Inflammatory macrophage (primary cell): ENCODE data around the gene TYK2.
"Not testable (repeated sequence)": the region's sequence is repeated elsewhere in the genome, so short reads cannot be mapped to it uniquely, and the experiment has no call there.

ENCODE experiments used
- DNase-seq, 2 donors: peaks; one replicate each; pipeline ENCODE4 v3.0.0-alpha.2; 2020 to 2022
- total RNA-seq, 18 experiments: gene quantifications; one replicate each; lab custom pipeline; 2026; ENCODE audit warnings: mixed read lengths in 6 of 18, inconsistent platforms in 2 of 18; lab: John Stamatoyannopoulos, UW

The TYK2 gene
- total RNA-seq, result 41.3 to 158 (median 118) reads per million in 18 experiments

GRCh38 chr19:10380313-10381102, at the start of gene TYK2:
Gene TYK2, minus strand, starts transcription at chr19:10380572. Its CDS starts 2,166 bp downstream, at chr19:10378406.
- DNase-seq, result peak; percentile 99

- DNase-seq, result no peak
These were observed 48.6 kb upstream of the TYK2 start for GRCh38 chr19:10428996-10429381.

- no peak for DNase-seq
These were observed 46.8 kb upstream of the TYK2 start for GRCh38 chr19:10427169-10427568.

GRCh38 chr19:10424011-10424637, 43.8 kb upstream of the TYK2 start:
- DNase-seq, result peak; percentile 74 to 77

GRCh38 chr19:10422846-10423245, 42.5 kb upstream of the TYK2 start:
- DNase-seq, result no peak

- DNase-seq, result peak; percentile 72 to 84
These were observed 41.7 kb upstream of the TYK2 start for GRCh38 chr19:10422046-10422461.

GRCh38 chr19:10421240-10422045, 41.1 kb upstream of the TYK2 start:
- no peak for DNase-seq

- DNase-seq, result peak; percentile 43 to 77
These were observed 40.3 kb upstream of the TYK2 start, which contains the start of gene PDE4A for GRCh38 chr19:10420444-10421239. Gene PDE4A, plus strand, starts transcription at chr19:10420538. Its CDS starts 227 bp downstream, at chr19:10420765.

GRCh38 chr19:10419646-10420443, 39.5 kb upstream of the TYK2 start:
- DNase-seq, result peak; percentile 51 to 81

GRCh38 chr19:10419200-10419645, 38.9 kb upstream of the TYK2 start:
- DNase-seq, result no peak

- DNase-seq, result no peak
These were observed 38.3 kb upstream of the TYK2 start for GRCh38 chr19:10418485-10419199.

GRCh38 chr19:10418235-10418484, 37.8 kb upstream of the TYK2 start:
- DNase-seq, result no peak

- no peak for DNase-seq
These were observed 37.3 kb upstream of the TYK2 start for GRCh38 chr19:10417541-10418234.

- DNase-seq, result peak; percentile 91 to 95
These were observed 36.2 kb upstream of the TYK2 start for GRCh38 chr19:10416380-10417257.

- DNase-seq, result no peak
These were observed 35.7 kb upstream of the TYK2 start for GRCh38 chr19:10416083-10416379.

GRCh38 chr19:10412257-10412977, 32.0 kb upstream of the TYK2 start:
- DNase-seq, result peak in 1 of 2 donors; percentile 52

- not testable (repeated sequence) for DNase-seq
These were observed 30.9 kb upstream of the TYK2 start for GRCh38 chr19:10411224-10411623.

- DNase-seq, result peak; percentile 96 to 99
These were observed 28.3 kb upstream of the TYK2 start for GRCh38 chr19:10408511-10409283.
